GM21529 (cell line): Measurements from ENCODE around the gene STIM1.
"Not testable (repeated sequence)": the region's sequence is repeated elsewhere in the genome, so short reads cannot be mapped to it uniquely, and the experiment has no call there.

ENCODE experiments used
- ATAC-seq: cut with Tn5 transposase; IDR thresholded peaks from one replicate; pipeline ENCODE4 v1.9.1; 2021; ENCODE audit not compliant: unreplicated experiment

The STIM1 gene

GRCh38 chr11:3879967-3880542, 24.6 kb downstream of the STIM1 start:
- ATAC-seq: peak; percentile 36

- peak; percentile 49 for ATAC-seq
Measured at GRCh38 chr11:3880724-3881123, 25.3 kb downstream of the STIM1 start.

- ATAC-seq: no peak
Measured at GRCh38 chr11:3882655-3883054, 27.2 kb downstream of the STIM1 start.

- ATAC-seq: no peak
Measured at GRCh38 chr11:3885855-3886254, 30.4 kb downstream of the STIM1 start.

- no peak for ATAC-seq
Measured at GRCh38 chr11:3886985-3887384, 31.5 kb downstream of the STIM1 start.

DNA sequence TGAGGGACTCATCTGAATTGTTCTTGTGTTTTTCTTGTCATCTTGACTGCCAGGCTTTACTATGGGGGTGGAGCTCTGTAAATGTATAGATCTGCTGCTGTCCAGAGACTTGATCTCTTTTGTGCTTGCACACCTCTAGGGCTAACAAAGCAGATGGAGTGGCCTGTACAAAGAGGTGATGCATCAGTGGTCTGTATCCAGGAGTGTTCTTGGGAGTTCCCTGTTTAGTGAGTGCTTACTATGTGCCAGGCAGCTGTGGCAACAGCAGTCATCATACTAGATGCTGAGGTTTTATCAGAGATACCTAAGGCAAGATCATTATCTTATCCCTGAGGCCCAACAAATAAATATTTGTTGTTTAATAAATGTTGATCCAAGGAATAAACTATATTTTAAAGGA, 33.4 kb downstream of the STIM1 start:
- no peak for ATAC-seq

- no peak for ATAC-seq
Measured at GRCh38 chr11:3890014-3890413, 34.5 kb downstream of the STIM1 start.

DNA sequence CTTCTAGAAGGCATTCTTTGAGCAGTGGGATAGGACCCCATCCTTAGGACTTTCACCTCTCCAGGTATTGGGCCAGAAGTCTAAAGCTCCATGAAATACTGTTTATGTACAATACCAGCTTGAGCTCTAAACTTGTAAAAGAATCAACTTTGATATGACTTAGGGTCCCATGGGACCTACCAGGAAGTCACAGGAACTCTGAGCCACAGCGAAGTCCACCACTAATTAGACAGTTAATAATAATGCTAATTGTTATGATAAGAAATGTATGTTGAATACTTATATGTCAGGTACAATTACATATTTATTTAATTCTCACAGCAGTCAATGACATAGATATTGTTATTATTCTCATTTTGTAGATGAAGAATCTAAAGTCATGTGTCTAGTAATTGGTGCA, 35.3 kb downstream of the STIM1 start:
- ATAC-seq: no peak

GRCh38 chr11:3891751-3892150, 36.3 kb downstream of the STIM1 start:
- ATAC-seq: no peak

- ATAC-seq: no peak
Measured at GRCh38 chr11:3892156-3892555, 36.7 kb downstream of the STIM1 start.

GRCh38 chr11:3893311-3893710, 37.8 kb downstream of the STIM1 start:
- ATAC-seq: no peak

- peak; percentile 98 for ATAC-seq
Measured at GRCh38 chr11:3894128-3894731, 38.8 kb downstream of the STIM1 start.

- no peak for ATAC-seq
Measured at GRCh38 chr11:3896644-3897043, 41.2 kb downstream of the STIM1 start.

DNA sequence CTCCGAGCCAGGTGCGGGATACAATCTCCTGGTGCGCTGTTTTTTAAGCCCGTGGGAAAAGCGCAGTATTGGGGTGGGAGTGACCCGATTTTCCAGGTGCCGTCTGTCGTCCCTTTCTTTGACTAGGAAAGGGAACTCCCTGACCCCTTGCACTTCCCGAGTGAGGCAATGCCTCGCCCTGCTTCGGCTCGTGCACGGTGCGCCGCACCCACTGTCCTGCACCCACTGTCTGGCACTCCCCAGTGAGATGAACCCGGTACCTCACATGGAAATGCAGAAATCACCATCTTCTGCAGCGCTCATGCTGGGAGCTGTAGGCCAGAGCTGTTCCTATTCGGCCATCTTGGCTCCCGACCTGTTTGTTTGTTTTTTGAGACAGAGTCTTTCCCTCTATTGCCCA, 44.8 kb downstream of the STIM1 start:
- not testable (repeated sequence) for ATAC-seq

GRCh38 chr11:3901249-3902025, 46.0 kb downstream of the STIM1 start:
- no peak for ATAC-seq

- no peak for ATAC-seq
Measured at GRCh38 chr11:3902441-3902840, 47.0 kb downstream of the STIM1 start.

DNA sequence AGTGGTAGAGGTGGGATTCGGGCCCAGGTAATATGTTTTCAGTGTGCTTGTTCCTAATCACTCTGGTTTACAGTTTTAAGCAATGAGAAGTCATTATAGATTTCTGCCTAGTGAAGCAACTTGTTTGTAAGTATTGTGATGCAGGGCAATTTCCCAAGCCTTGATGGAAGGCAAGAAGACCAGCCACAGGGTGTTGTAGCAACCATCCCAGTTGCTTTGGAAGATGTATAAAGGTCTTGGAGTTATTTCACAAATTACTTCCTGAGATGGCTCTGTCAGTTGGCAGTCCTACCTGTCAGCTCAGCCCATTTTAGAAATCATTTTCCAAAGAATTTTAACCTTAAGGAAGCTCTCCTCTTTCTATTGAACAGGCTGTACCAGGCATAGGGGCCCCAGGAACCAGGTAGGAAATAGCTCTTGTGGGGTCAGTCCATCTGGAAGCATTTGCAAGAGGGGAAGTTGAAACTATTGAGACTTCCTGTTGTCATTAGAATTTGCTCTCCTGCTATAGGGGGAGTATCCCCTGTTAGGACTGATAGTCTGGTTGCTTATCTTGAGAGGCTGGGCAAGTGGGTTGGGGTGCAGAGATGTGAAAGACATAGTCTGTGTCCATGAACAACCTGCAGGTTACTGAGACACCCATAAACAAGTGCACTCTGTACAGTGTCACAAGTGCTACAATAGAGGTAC, 47.9 kb downstream of the STIM1 start:
- peak; percentile 53 for ATAC-seq

GRCh38 chr11:3904228-3904627, 48.8 kb downstream of the STIM1 start:
- ATAC-seq: no peak

- ATAC-seq: peak; percentile 80
Measured at GRCh38 chr11:3905080-3905953, 49.9 kb downstream of the STIM1 start.

DNA sequence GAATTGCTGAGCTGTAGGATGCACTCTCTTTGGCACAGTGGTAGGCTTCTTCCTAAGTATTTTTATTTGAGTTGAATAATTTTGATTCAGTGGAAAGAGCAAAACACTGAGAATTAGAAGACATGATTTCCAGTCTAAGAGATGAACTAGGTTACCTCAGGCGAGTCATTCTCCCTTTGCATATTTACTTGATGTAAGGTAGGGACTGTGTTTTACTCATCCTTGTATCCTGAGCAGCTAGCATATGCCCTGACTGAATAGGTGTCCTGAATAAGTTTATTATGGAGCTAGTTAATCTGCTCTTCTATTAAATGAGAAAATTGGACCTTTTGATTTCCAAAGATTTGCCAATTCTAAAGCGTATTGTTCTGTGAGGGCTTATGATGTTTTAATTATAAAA, 50.7 kb downstream of the STIM1 start:
- ATAC-seq: no peak

DNA sequence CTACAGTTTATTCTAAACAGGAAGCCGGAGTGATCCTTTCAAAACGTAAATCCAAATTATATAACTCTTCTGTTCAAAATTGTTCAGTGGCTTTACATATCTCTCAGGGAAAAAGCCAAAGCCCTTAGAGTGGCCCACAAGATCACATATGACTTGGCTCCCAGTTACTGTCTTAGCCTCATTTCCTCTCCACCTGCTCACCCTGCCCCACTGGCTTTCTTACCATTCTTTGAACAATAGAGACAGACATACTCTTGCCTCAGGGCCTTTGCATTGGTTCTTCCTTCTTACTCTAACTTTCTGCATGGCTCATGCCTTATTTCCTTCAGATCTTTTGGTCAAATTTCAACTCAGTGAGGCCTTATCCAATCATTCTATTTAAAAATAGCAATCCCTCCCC, 52.1 kb downstream of the STIM1 start:
- no peak for ATAC-seq
